ENCODE data around the gene DVL2. TPM values are rescaled to one million over a fixed set of nuclear protein-coding genes. Genes with fewer than 3 reads are reported as not detected.

The DVL2 gene
- total RNA-seq, 4 donors from 2014 or later, result 21.4 to 58.0 (median 37.3) TPM

- peaks cover 49 to 82% (median 50%) of the 10 kb centered on the region in 3 donors for H3K36me3 ChIP-seq
- peaks cover 36 to 90% (median 49%) of the 10 kb centered on the region in 3 donors for H3K4me1 ChIP-seq
- H3K27me3 ChIP-seq, result no peaks in the 10 kb centered on the region
- WGBS, 2 donors, result 63 to 78% methylated on average over 1 to 6 of the region's 10 CpGs
- TF ChIP-seq, protein P1, sequence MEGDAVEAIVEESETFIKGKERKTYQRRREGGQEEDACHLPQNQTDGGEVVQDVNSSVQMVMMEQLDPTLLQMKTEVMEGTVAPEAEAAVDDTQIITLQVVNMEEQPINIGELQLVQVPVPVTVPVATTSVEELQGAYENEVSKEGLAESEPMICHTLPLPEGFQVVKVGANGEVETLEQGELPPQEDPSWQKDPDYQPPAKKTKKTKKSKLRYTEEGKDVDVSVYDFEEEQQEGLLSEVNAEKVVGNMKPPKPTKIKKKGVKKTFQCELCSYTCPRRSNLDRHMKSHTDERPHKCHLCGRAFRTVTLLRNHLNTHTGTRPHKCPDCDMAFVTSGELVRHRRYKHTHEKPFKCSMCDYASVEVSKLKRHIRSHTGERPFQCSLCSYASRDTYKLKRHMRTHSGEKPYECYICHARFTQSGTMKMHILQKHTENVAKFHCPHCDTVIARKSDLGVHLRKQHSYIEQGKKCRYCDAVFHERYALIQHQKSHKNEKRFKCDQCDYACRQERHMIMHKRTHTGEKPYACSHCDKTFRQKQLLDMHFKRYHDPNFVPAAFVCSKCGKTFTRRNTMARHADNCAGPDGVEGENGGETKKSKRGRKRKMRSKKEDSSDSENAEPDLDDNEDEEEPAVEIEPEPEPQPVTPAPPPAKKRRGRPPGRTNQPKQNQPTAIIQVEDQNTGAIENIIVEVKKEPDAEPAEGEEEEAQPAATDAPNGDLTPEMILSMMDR (IDR thresholded peaks at IDR 0.05), result no peak
- no peak for TF ChIP-seq POLR2A (IDR thresholded peaks at IDR 0.05)
- no peak for DNase-seq
- no peak overlapping the region for H3K4me3 ChIP-seq
- no peaks in the 10 kb centered on the region for H3K9me3 ChIP-seq
- H3K27ac ChIP-seq, result peak overlapping the region; percentile 35 to 100 (median 90)
- intact Hi-C loops (cut with DNase I), result no loop called here
Measured at GRCh38 chr17:7224110-7224509, 10.2 kb downstream of the DVL2 start.

DNA sequence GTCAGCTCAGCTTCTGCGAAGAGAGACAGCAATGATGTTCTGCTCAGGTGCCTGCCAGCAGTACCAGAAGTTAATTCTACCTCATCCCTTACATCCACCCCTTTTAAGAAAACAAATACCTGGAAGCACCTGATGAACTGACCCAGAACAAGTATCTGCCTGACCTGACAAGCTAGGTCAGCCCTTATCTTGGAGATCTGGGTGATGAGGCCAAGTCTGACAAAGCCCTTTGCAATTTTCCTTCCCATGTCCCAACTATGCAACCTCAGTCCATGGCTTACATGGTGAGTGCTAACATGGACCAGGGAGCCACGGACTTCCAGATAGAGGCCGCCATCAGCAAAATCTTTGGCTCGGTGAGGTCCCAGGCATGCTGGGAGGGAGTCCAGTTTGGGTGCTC, 10.9 kb downstream of the DVL2 start:
- H3K4me3 ChIP-seq, result no peak overlapping the region
- DNase-seq, result no peak
- no peaks in the 10 kb centered on the region for H3K27me3 ChIP-seq
- WGBS, 2 donors, result 74 to 75% methylated on average over 4 of the region's 4 CpGs
- H3K36me3 ChIP-seq, result peaks cover 45 to 74% (median 50%) of the 10 kb centered on the region in 3 donors
- H3K9me3 ChIP-seq, result no peaks in the 10 kb centered on the region
- H3K4me1 ChIP-seq, result peaks cover 41 to 90% (median 48%) of the 10 kb centered on the region in 3 donors
- intact Hi-C loops (cut with DNase I), result no loop called here
- TF ChIP-seq POLR2A (IDR thresholded peaks at IDR 0.05), result no peak
- TF ChIP-seq, protein P1 (IDR thresholded peaks at IDR 0.05), result no peak
- H3K27ac ChIP-seq, result peak overlapping the region; percentile 35 to 100 (median 90)

GRCh38 chr17:7222972-7223292, 11.4 kb downstream of the DVL2 start:
- Histone ChIP-seq H3K27ac (peak overlapping the region in 3 of 4 donors; percentile 0 to 100 (median 97)), H3K27me3 (no peaks in the 10 kb centered on the region), H3K9me3 (no peaks in the 10 kb centered on the region), H3K4me3 (no peak overlapping the region), H3K4me1 (peaks cover 45 to 90% (median 52%) of the 10 kb centered on the region in 3 donors), H3K36me3 (peaks cover 45 to 70% (median 50%) of the 10 kb centered on the region in 3 donors)
- 45 to 77% methylated on average over 2 to 5 of the region's 7 CpGs for WGBS, 2 donors
- DNase-seq, result no peak
- TF ChIP-seq POLR2A (IDR thresholded peaks at IDR 0.05), result no peak
- TF ChIP-seq, protein P1 (IDR thresholded peaks at IDR 0.05), result no peak
- intact Hi-C loops (cut with DNase I), result no loop called here

DNA sequence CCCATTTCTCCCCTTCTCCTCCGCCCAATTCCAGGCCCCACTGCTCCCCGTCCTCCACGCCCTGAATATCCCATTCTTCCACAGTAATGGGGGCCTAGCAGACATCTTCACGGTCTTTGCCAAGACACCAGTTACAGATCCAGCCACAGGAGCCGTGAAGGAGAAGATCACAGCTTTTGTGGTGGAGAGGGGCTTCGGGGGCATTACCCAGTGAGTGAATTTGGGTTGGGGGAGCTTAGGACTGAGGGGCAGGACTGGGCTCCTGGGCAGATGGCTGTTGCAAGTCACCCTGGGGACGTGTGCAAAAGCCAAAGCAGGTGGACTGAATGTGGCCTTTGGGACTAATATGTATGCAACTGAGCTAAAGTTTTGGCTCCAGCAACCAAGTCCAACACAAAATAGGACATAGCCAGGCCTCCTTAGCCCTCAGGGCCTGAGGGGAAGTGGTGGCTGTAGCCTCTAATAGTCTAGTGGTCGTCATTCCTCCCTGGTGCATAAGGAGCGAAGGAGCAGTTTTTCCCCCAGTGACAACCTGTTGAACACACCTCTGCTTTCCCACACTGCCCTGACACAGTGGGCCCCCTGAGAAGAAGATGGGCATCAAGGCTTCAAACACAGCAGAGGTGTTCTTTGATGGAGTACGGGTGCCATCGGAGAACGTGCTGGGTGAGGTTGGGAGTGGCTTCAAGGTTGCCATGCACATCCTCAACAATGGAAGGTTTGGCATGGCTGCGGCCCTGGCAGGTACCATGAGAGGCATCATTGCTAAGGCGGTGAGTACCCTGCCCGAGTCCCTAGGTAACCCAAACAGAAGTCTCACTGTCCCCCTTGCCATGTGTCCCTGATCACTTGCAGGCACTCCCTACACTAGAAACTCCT, 12.0 kb downstream of the DVL2 start:
- 66 to 77% methylated on average over 11 of the region's 15 CpGs for WGBS, 2 donors
- Histone ChIP-seq H3K27me3 (no peaks in the 10 kb centered on the region), H3K27ac (peak overlapping the region; percentile 95 to 100 (median 98)), H3K4me3 (no peak overlapping the region), H3K4me1 (peaks cover 48 to 90% (median 50%) of the 10 kb centered on the region in 3 donors), H3K9me3 (no peaks in the 10 kb centered on the region), H3K36me3 (peaks cover 44 to 64% (median 48%) of the 10 kb centered on the region in 3 donors)
- intact Hi-C loops (cut with DNase I), result no loop called here
- no peak for TF ChIP-seq POLR2A (IDR thresholded peaks at IDR 0.05)
- TF ChIP-seq, protein P1 (IDR thresholded peaks at IDR 0.05), result no peak
- no peak for DNase-seq

All from esophagus squamous epithelium (tissue), 5 donors.